ENCODE results near the gene IFT80.

Gene IFT80

DNA sequence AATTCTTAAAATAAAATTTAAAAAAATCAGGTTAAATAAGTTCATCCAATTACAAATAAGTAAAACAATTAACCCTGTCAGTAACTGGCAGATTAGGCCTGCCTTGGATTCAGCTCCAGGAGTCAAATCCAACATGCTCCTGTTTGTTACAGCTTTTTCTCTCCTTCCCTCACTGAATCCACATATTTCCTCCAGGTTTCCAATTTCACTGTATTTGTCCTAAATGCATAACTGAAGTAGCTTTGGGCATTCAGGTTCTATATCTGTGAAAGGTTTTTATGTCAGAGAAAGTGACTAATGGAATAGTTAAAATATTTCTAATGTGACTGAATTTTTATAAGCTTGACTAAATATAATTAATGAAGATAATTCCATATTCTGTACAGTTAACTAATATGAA is 79.7 kb downstream of the IFT80 start:
- no peak overlapping the region for H3K27ac ChIP-seq

DNA sequence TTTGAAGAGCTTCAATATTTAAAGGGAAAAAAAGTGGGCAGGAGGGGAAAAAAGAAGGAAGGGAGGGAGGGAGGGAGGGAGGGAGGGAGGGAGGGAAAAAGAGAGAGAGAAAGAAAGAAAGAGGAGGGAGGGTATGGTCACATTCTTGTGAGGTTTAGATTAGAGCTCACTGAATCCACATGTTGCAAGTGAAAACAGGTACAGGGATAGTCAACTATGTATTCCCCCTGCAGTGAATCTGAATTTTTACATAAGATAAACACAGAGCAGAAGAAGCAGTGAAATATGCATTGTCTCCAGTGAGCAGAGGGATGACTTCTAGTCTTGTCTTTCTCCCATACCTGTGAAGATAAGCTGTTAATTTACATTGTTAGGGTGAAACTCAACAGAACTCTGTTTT is 84.0 kb downstream of the IFT80 start:
- no peak overlapping the region for H3K27ac ChIP-seq
- TF ChIP-seq, protein P1, sequence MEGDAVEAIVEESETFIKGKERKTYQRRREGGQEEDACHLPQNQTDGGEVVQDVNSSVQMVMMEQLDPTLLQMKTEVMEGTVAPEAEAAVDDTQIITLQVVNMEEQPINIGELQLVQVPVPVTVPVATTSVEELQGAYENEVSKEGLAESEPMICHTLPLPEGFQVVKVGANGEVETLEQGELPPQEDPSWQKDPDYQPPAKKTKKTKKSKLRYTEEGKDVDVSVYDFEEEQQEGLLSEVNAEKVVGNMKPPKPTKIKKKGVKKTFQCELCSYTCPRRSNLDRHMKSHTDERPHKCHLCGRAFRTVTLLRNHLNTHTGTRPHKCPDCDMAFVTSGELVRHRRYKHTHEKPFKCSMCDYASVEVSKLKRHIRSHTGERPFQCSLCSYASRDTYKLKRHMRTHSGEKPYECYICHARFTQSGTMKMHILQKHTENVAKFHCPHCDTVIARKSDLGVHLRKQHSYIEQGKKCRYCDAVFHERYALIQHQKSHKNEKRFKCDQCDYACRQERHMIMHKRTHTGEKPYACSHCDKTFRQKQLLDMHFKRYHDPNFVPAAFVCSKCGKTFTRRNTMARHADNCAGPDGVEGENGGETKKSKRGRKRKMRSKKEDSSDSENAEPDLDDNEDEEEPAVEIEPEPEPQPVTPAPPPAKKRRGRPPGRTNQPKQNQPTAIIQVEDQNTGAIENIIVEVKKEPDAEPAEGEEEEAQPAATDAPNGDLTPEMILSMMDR (conservative IDR thresholded peaks at IDR 0.05), result no peak

More for the DNA sequence above, 79.7 kb downstream of the IFT80 start:
- TF ChIP-seq, protein P1 (conservative IDR thresholded peaks at IDR 0.05), result no peak

DNA sequence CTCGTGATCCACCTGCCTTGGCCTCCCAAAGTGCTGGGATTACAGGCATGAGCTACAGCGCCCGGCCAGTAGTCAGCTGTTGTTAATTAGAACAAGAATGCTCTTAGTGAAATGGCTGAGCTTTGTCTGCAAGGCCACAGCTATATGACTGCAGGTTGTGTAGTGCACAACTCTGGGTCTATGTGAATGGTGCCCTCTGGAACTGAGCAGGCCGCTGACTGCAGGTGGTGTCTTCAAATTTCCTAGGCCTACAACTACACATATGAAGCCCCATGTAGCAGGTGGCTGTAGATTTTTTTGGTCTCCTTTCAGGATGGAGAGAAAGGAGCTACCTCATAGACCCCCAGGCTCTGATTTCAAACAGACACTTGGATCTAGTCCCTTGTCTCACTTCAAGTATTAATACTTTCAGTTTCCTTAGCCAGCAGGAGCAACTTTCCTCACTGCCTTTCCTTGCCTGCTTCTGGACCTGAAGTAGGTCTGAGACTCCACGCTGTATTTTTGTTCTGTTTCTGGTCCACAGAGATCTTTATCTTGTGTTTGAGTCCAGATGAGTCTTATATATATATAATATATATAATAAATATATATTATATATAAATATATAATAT is 86.9 kb downstream of the IFT80 start:
- no peak overlapping the region for H3K27ac ChIP-seq
- TF ChIP-seq, protein P1 (conservative IDR thresholded peaks at IDR 0.05), result no peak

DNA sequence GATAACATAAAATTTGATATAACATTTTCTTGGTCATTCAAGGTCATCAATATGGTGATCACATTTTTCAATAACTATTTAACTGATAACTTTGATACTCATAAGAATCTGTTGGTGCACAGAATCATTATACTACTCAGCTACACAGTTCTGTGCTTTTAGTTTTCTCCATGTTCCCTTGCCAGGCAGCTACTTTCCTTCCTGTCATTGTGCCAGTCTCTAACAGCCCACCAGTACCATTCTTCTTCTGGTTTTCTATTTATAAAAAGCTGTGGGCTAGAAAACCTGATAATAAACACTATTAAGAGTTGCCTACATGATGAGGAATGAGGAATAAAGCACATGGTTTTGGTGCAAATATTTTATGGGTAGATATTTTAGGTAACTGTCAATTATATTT is 96.2 kb downstream of the IFT80 start:
- TF ChIP-seq, protein P1 (conservative IDR thresholded peaks at IDR 0.05), result no peak

DNA sequence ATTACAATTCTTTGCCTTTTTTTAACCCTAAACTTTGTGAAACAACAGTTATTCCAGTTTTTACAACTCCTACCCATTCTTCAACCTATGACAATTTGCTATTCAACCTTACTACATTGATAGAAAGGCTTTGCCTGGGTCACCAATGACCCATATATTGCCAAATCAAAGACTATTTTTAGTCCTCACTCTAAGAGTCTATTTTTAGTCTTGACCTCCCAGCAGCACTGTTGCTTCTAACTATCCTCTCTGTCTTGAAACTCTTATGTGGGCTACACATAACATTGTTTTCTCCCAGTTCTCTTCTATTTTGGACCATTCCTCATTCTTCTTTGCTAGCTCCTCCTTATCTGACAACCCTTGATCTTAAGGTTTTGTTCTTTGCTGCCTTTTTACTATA is 102.4 kb downstream of the IFT80 start:
- no peak overlapping the region for H3K27ac ChIP-seq
- TF ChIP-seq, protein P1 (conservative IDR thresholded peaks at IDR 0.05), result no peak

More for the DNA sequence above, 96.2 kb downstream of the IFT80 start:
- H3K27ac ChIP-seq, result no peak overlapping the region

DNA sequence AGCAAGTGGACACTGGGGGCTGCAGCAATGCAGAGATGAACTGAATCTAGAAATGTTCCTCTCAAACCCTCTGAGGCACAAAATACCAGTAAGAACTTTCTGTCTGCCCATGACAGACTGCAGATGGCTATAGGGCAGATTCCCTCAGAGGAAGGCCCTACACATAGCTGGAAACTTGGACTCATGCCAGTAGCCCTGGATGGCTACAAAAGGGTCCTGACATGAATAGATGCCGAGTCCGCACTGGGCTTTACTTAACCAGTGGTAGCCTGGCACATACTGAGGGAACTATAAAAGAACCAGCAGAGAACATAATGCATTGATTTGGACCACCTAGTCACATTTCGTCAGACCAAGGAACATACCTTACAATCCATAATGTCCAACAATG is 107.1 kb downstream of the IFT80 start:
- no peak overlapping the region for H3K27ac ChIP-seq
- TF ChIP-seq, protein P1 (conservative IDR thresholded peaks at IDR 0.05), result no peak

DNA sequence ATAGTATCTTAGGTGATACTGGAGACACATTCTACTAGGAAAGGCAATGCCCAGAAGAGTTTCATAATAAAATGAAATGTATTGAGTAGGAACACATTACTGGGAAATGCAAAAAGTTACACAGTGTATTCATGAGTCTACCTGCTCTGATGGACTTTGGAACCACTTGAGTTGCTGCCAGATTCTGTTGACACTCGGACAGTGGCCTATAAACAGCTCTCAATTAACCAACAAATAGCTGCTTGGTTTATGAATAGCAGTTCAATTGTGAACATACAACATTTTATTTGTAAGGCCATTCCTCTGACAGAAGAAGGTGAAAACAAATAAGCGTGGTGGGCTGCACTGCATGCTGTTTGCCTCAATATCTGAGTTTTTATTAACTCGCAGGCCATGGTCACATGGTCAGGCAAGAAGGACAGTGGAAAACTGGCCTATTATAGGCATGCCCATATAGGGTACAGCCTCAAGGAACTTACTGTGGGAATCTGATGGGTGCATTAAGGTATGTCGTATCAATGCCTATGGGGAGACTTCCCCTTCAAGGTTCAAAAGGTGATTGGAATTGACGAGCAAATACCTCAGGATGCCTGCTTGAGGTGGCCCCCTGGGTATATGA is 107.6 kb downstream of the IFT80 start:
- H3K27ac ChIP-seq, result no peak overlapping the region
- TF ChIP-seq, protein P1 (conservative IDR thresholded peaks at IDR 0.05), result no peak

All from VCaP (cell line).